Adipose tissue (tissue), 3 donors: ENCODE results near the gene GINS2. TPM values are rescaled to one million over a fixed set of nuclear protein-coding genes. Genes with fewer than 3 reads are reported as not detected.

Experiments
- H3K27ac ChIP-seq: one replicate; pipeline ENCODE4 v1.5.1; 2013; ENCODE audit warnings: low read depth, low read length
- WGBS, 3 donors: extraction: QIAGEN DNeasy Blood & Tissue Kit; methylation state at CpG; one replicate each; pipeline ENCODE4 v1.1.7; 2013; 5-methylcytosine and 5-hydroxymethylcytosine counted together
- polyA plus RNA-seq, 3 donors: library from polyadenylated mRNA; stranded (reverse); fragments of 200-250 nt; gene quantifications; one replicate each; pipeline ENCODE4 v1.2.3, GENCODE V29; 2013
- donor health status: healthy with polysubstance abuse.
- donor health status: Bipolar disorder and iron deficiency.
- donor health status: healthy.

The GINS2 gene
- polyA plus RNA-seq, 3 donors, result 0.22 to 1.1 (median 0.62) TPM

DNA sequence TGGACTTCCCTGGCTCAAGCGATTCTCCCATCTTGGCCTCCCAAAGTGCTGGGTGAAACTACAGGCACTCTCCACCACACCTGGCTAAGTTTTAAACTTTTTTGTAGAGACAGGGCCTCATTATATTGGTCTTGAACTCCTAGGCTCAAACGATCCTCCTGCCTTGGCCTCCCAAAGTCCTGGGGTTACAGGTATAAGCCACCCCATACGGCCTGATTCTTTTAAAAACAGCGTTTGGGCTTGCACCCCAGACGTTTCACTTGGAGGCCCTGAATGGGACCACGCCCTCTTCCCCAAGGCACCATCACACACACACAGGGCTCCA, 29.4 kb upstream of the GINS2 start:
- 40 to 46% (median 41%) methylated on average over 6 of the region's 6 CpGs for WGBS, 3 donors
- no peak overlapping the region for H3K27ac ChIP-seq

DNA sequence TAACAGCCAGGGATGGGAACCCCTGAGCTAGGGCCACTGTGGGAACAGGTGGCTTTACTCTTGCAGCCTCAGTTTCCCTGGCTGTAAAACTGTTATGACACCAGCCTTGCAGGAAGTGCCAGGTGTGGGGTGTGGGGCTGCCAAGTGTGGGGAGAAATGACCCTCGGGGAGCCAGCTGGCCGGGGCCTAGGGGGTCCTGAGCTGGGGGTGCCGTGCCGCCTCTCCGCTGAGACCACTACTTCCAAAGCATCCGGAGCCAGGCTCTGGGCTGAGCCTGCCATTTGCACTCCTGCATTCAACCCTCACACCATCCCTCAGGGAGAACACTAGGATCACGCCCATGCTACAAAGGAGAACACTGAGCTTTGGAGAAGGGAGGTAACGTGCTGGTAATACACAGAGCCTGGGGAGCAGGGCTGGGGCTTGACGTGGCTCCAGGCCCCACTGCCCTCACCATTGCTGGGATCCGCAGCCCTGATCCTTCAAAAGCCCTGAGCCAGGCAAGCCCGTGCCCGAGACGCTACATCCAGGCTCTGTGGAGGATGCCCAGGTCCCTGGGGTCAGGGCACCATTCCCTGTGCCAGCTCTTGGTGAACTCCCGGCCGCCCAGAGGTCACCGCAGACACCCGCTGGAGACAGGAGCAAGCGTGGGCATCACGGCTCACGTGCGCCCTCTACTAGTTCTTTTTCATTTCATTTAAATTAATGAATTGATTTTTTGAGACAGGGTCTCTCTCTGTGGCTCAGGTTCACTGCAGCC, 28.8 kb upstream of the GINS2 start:
- H3K27ac ChIP-seq, result no peak overlapping the region
- WGBS, 3 donors, result 40 to 43% (median 41%) methylated on average over 21 of the region's 21 CpGs

DNA sequence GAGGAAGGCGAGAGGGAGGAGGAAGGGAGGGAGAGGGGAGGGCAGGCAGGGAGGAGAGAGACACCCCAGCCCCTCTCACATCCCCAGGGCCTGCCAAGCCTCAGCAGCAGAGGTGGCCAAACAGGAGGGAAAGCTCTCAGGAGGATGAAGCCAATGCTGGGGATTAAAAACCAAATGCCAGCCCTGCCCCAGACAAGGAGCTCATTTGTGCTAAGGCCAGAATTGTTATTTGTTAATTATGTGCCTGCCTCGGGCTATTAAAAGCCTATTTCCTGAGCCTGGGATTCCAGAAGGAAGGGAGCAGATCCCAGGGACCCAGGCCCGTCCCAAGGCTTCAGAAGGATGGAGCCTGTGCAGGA, 27.9 kb upstream of the GINS2 start:
- H3K27ac ChIP-seq, result no peak overlapping the region
- WGBS, 3 donors, result 32 to 82% (median 41%) methylated on average over 3 of the region's 3 CpGs

DNA sequence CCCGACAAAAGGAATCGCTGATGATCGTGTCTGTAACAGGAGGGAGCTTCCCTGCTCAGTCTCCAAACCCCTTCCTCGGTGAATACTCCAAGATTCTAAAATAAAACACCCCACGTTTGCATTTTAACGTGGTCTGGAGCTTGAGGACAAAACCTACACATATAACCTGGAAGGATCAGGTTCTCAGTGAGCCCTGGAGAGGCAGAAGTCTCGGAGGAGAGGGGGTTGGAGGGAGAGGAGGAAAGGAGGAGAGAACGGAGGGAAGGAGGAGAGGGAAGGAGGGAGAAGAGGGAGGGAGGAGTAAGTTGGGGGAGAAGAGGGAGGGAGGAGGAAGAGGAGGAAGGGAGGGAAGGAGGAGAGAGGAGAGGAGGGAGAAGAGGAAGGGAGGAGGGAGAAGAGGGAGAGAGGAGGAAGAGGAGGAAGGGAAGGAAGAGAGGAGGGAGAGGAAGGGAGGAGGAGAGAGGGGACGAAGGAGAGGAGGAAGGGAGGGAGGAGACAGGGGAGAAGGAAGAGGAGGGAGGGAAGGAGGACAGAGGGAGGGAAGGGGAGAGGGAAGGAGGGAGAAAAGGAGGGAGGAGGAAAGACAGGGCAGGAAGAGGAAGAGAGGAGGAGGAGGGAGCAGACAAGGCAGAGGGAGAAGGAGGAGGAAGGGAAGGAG, 27.4 kb upstream of the GINS2 start:
- no peak overlapping the region for H3K27ac ChIP-seq
- WGBS, 3 donors, result 17 to 58% (median 18%) methylated on average over 9 of the region's 9 CpGs

DNA sequence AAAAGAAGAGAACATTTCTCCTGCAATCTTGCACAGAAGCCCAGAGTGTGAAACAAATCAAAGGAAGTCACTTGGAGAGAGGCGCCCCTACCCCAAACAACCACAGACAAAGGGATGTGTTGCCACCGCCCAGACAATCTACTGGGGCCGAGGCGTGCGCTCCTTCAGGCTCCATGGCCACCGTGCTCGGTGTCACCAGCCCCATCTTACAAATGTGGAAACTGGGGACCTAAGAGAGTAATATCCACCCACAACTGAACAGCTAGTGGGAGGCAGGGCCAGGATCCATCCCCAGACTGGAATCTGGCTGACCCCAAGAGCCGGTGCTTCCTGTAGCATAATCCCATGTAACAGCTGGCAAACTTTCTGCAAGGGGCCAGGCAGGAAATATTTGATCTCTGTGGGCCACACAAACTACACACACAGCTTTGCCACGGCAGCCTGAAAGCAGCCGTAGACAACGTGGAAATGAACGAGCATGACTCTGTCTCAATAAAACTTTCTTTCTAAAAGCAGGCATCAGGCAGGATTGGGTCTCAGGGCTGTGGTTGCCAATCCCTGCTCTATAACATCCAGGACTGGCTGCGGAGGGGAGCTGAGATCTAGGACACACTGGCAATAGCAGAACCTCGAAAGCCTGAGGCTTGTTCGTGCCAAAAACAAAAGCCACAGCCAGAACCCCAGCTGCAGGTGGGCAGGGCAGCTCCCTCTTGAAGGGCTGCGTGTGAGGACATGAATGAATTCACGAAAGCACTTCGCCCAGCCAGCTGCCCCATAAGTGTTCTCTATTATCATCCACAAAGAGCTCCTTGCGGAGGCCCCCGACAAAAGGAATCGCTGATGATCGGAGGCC, 26.6 kb upstream of the GINS2 start:
- no peak overlapping the region for H3K27ac ChIP-seq
- WGBS, 3 donors, result 27 to 73% (median 34%) methylated on average over 22 of the region's 22 CpGs

DNA sequence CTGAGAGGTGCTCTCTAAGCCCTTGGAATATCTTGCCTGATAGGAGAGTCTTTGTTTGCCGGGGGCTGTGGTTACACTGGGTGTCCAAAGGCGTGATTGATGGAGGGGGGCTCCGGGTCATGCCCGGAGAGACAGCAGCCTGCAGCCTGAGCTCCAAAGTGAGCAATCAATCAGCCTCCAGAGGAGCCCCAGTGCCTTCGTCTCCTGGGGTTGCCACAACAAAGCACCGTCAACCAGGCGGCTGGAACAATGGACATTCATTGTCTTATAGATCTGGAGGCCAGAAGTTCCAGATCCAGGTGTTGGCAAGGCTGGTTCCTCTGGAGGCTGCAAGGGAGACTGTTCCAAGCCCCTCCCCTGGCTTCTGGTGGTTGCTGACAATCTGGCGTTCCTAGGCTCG, 24.0 kb upstream of the GINS2 start:
- WGBS, 3 donors, result 61 to 68% (median 65%) methylated on average over 9 of the region's 9 CpGs

DNA sequence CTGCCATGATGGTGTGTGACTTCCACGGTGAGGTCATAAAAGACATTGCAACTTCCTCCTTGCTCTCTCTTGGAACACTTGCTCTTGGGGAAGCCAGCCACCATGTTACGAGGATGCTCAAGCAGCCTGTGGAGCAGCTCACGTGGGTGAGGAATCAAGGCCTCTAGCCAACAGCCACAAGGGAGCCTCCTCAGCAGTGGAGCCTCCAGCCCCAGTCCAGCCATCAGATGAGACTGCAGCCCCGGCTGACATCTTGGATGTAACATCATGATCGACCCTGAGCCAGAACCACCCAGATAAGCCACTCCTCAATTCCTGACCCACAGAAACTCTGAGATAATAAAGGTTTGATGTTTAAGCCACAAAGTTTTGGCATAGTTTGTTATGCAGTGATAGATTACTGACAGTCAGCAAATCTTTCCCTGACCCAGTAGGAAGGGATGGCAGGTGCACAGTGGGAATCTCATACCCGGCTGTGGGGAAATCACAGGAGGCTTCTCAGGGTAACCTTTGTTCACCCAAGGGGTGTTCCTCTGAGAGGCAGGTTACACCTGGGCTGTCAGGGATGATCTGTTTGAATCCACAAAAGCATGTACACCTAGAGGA, 23.3 kb upstream of the GINS2 start:
- WGBS, 3 donors, result 93 to 94% (median 93%) methylated on average over 6 of the region's 6 CpGs
- no peak overlapping the region for H3K27ac ChIP-seq

More for the DNA sequence above, 24.0 kb upstream of the GINS2 start:
- H3K27ac ChIP-seq, result no peak overlapping the region

DNA sequence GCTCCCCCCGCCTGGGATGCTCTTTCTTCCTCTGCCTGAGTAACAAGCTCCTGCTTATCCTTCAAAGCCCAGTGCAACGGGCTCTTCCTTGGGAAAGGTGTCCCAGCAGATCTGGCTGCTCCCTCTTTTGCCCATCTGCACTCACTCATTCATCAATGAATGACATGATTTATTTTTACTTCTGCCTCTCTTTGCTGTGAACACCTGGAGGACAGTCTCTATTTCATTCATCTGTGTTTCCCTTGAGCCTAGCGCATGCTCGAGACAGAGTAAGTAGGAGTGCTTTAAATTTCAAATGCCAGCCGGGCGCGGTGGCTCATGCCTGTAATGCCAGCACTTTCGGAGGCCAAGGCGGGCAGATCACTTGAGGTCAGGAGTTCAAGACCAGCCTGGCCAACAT, 22.0 kb upstream of the GINS2 start:
- WGBS, 3 donors, result 94 to 95% (median 95%) methylated on average over 9 of the region's 9 CpGs

DNA sequence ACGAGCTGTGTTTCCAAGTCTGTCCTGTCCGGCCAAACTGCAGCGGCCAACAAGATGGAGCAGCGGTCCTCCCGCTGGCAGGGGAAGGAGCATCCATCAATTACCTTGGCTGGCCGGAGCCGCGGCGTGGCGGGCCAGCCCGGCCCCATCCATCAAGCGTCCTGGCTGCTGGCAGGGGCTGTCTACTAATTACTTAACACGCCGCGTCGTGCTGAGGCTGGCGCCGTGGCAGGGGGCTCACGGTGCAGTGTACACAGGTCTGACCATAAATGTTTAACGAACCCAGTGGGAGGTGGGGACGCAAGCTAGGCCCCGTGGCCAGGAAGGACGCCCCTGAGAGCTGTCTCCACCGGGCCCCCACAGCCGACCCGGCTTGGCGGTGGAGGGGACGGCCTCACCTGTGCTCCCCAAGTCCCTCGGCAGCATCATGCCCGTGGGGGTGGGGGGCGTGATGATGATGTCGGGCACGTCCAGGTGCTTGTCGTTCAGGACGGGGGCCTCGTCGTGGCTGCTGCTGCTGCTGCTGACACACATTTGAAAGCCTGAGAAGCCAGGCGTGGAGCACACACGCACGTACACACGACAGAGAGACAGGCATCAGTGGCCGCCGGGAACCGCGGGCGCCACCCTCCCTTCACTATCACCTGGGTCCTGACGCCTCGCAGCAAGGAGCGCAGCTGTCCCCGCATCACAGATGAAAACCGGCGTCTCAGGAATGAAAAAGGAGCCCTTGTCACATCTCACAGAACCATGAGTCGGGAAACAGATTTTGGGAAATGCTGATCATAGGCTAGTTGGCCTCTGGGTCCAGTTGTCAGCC, 21.2 kb upstream of the GINS2 start:
- 77 to 81% (median 79%) methylated on average over 49 to 53 of the region's 53 CpGs for WGBS, 3 donors

More for the DNA sequence above, 22.0 kb upstream of the GINS2 start:
- no peak overlapping the region for H3K27ac ChIP-seq

DNA sequence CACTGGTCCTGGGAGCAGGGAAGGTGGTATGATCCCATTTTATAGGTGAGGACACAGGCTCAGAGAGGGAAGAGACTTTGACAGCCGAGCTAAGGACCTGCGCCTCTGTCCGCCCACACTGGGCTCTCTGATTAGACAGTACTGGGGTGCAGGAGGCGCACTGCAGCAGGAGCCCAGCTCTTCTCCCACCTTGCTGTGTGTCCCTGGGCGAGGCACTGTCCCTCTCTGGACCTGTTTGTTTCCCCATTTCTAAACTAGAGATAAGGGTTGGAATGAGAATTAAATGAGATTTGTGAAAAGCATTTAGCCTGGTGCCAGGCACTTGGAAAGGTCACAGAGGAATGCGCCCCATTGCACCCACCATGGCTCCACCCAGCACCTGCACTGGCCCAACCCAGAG, 19.6 kb upstream of the GINS2 start:
- WGBS, 3 donors, result 95 to 98% (median 97%) methylated on average over 6 of the region's 6 CpGs
- H3K27ac ChIP-seq, result no peak overlapping the region

More for the DNA sequence above, 21.2 kb upstream of the GINS2 start:
- no peak overlapping the region for H3K27ac ChIP-seq

DNA sequence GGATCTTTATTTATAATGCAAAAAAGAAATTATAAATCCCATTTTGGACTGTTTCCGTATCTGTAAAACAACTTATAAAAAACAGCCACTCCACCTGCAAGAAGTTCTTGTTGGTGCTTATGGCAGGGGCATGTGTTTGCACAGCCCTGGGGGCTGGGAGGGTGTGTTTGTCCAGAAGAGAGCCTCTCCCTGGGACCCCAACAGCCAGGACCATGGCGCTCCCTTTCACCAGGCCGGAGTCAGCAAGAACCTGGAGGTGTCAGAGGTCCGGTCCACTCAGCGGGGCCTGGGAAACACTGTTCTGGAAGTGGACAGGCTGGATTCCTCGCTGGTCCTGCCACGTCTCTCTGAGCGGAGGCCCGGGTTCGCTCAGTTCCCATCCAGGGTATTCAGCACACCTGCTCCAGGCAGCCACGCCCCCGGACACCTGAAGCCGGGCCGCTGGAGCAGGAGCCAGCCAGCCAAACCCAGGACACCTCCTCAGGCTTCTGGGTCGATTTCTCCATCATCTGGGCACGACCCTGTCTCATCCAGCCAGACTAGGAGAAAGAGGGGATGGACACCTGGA, 18.9 kb upstream of the GINS2 start:
- H3K27ac ChIP-seq, result no peak overlapping the region
- WGBS, 3 donors, result 83 to 90% (median 85%) methylated on average over 16 of the region's 16 CpGs

DNA sequence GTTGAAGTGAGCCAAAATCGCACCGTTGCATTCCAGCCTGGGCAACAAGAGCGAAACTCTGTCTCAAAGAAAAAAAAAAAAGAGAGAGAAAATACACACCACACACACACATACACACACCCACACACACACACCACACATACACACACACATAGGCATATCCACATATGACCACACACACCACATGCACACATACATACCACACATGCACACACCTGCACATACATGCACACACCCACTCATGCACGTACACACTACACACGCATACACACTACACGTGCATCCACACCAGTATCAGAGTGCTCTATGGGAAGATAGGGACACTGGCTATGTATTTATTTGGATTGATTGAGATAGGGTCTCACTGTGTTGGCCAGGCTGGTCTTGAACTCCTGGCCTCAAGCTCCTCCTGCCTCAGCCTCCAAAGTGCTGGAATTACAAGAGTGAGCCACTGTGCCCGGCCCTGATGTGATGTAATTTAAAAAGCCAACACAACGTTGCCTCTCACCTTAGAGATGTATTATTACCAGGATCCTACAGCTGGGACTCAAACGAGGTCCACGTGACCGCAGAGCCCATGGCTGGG, 17.8 kb upstream of the GINS2 start:
- no peak overlapping the region for H3K27ac ChIP-seq
- WGBS, 3 donors, result 90 to 93% (median 91%) methylated on average over 10 to 11 of the region's 11 CpGs

DNA sequence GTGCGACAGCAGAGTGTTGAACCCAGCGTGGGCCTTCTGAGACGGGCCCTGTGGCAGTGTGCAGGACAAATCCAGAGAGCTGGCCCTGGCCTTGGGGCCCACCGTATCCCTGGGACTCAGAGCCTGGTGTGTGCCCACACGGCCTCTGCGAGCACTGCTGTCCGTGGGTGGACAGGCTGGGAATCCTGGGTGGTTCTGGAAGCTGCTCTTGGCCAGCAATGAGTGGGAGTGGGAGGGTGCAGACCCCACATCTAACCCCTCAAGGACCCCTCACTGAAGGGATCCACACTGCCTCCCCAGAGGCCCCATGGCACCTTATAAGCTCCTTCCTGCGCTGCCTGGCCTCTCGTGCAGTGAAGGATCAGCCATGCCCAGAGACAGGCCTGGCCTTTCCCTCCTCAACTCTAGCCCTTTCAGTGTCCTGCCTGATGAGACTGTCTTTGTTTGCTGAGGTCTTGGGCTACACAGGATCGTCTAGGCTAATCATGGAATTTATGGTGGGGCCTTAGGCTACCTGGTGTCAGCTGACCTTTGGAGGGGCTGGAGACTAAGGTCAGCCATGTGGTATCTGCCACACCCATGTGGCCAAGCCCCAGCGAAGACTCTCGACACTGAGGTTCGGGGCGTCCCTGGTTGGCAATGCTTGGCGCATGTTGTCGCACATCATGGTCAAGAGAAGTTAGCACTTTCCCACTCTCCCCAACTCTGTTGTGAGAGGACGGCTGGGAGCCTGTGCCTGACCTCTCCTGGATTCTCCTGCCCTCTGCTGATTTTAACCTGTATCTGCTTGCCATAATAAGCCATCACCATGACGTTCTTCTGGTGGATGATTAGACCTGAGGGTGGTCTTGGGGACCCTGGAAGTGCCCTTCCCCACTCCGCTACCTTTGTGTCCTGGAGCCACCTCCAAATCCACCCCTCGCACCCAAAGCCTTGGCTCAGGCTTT, 16.4 kb upstream of the GINS2 start:
- WGBS, 3 donors, result 89 to 92% (median 89%) methylated on average over 20 of the region's 20 CpGs
- no peak overlapping the region for H3K27ac ChIP-seq

DNA sequence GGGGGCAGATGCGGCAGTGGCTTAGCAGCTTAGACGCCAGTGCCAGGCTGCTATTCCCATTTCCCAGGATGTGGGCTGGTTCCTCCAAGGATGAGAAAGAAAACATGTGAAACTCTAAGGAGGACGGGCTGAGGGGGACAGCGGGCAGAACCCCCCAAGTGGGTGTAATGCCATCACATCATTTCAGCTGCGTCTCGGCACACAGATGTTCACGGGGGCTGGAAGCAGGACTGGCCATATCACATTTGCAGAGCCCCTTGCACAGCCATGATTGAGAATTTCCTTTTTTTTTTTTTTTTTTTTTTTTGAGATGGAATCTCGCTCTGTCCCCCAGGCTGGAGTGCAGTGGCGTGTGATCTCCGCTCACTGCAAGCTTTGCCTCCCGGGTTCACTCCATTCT, 15.3 kb upstream of the GINS2 start:
- no peak overlapping the region for H3K27ac ChIP-seq
- WGBS, 3 donors, result 91 to 94% (median 93%) methylated on average over 10 to 11 of the region's 11 CpGs

DNA sequence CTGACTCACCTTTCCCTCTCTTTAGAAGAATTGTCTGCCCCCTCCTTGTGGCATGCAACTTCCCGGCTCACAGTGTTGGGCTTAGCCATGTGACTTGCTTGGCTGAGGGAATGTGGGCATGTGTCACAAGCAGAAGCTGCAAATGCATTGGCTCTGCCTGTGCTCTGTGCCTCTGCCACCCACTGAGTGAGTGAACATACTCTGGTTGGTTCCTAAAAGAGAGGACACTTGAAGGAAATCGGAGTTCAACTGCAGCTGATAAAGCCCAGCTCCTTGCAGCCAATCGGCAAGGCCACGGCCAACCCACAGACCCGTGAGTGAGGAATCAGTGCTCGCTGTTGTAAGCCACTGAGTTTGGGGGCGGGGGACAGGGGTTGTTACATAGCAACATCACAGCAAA, 10.9 kb upstream of the GINS2 start:
- no peak overlapping the region for H3K27ac ChIP-seq
- WGBS, 3 donors, result 59 to 65% (median 61%) methylated on average over 7 of the region's 7 CpGs

DNA sequence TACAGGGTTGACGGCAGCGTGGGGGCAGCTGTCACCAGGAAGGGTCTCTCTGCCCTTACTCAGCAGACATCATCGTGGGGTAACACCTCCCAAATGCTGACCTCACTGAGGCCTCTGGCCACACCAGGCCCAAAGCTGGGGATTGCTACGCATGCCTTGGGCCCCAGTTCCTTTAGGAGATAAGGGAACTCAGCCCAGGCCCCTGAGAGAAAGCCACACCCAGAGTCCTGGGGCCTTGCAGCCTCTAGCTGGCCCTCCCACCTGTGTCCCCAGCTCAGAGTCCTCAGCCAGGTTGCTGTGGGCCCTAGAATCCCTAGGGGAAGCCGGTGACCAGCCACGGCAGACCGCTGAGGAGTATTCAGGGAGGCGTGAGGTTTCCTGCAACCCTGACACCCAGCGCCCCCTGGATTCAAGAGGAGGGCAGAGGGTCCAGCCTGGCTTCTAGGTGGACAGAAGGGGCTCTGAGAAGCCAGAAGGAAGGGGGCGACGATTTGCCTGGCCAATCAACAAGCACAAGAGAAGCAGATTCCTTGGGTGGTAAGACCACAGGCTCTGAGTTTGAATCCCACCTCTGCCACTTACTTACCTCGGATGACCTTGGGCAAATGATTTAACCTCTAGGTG, 10.3 kb upstream of the GINS2 start:
- WGBS, 3 donors, result 67 to 82% (median 74%) methylated on average over 12 of the region's 12 CpGs
- no peak overlapping the region for H3K27ac ChIP-seq
